ENCODE data around the gene RNF180. TPM values are rescaled to one million over a fixed set of nuclear protein-coding genes. Genes with fewer than 3 reads are reported as not detected.

The RNF180 gene
- total RNA-seq, 1 donor from 2014 or later = 5.3 TPM

DNA sequence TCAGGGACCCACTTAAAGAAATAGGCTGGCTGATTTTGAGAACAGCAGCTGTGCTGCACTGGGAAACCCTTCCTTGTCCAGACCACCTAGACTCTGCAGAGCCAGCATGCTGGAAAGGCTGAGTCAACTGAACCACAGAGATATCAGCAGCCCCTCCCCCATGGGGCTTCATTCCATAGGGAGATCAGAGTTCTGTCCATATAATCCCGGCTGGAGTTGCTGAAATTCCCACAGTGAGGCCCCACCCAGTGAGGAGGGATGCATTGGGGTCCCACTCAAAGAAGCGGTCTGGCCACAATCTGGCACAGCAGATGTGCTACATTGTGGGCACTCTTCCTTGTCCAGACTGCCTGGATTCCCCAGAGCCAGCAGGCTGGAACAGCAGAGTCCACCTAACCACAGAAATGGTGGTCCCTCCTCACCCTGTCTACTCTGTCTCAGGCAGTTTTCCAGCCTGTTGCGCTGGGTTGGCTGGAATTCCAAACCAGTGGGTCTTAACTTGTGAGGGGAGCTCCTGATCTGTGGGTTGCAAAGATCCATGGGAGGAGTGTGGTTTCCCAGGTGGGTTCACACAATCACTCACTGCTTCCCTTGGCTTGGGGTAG, 127.1 kb downstream of the RNF180 start:
- no peaks in the 10 kb centered on the region for H3K4me1 Mint-ChIP-seq (ENCODE audit: unreplicated experiment)
- H3K27ac Mint-ChIP-seq (ENCODE audit: unreplicated experiment) = no peak overlapping the region
- H3K4me3 Mint-ChIP-seq (ENCODE audit: unreplicated experiment) = no peak overlapping the region
- DNase-seq (ENCODE audit: extremely low spot score, unreplicated experiment) = no peak
- peaks cover 8% of the 10 kb centered on the region for H3K9me3 Mint-ChIP-seq (ENCODE audit: unreplicated experiment)
- TF ChIP-seq, protein P1, sequence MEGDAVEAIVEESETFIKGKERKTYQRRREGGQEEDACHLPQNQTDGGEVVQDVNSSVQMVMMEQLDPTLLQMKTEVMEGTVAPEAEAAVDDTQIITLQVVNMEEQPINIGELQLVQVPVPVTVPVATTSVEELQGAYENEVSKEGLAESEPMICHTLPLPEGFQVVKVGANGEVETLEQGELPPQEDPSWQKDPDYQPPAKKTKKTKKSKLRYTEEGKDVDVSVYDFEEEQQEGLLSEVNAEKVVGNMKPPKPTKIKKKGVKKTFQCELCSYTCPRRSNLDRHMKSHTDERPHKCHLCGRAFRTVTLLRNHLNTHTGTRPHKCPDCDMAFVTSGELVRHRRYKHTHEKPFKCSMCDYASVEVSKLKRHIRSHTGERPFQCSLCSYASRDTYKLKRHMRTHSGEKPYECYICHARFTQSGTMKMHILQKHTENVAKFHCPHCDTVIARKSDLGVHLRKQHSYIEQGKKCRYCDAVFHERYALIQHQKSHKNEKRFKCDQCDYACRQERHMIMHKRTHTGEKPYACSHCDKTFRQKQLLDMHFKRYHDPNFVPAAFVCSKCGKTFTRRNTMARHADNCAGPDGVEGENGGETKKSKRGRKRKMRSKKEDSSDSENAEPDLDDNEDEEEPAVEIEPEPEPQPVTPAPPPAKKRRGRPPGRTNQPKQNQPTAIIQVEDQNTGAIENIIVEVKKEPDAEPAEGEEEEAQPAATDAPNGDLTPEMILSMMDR (IDR thresholded peaks at IDR 0.05) = no peak
- H3K27me3 Mint-ChIP-seq (ENCODE audit: unreplicated experiment) = no peaks in the 10 kb centered on the region
- no peaks in the 10 kb centered on the region for H3K36me3 Mint-ChIP-seq (ENCODE audit: unreplicated experiment)

GRCh38 chr5:64295101-64295500, 129.5 kb downstream of the RNF180 start:
- H3K4me3 Mint-ChIP-seq (ENCODE audit: unreplicated experiment) = no peak overlapping the region
- H3K4me1 Mint-ChIP-seq (ENCODE audit: unreplicated experiment) = no peaks in the 10 kb centered on the region
- H3K27me3 Mint-ChIP-seq (ENCODE audit: unreplicated experiment) = no peaks in the 10 kb centered on the region
- no peak overlapping the region for H3K27ac Mint-ChIP-seq (ENCODE audit: unreplicated experiment)
- no peaks in the 10 kb centered on the region for H3K36me3 Mint-ChIP-seq (ENCODE audit: unreplicated experiment)
- no peak for DNase-seq (ENCODE audit: extremely low spot score, unreplicated experiment)
- peaks cover 6% of the 10 kb centered on the region for H3K9me3 Mint-ChIP-seq (ENCODE audit: unreplicated experiment)
- TF ChIP-seq, protein P1 (IDR thresholded peaks at IDR 0.05) = no peak

GRCh38 chr5:64298586-64298985, 132.9 kb downstream of the RNF180 start:
- TF ChIP-seq, protein P1 (IDR thresholded peaks at IDR 0.05) = no peak
- H3K9me3 Mint-ChIP-seq (ENCODE audit: unreplicated experiment) = no peaks in the 10 kb centered on the region
- no peak for DNase-seq (ENCODE audit: extremely low spot score, unreplicated experiment)
- H3K27me3 Mint-ChIP-seq (ENCODE audit: unreplicated experiment) = no peaks in the 10 kb centered on the region
- H3K36me3 Mint-ChIP-seq (ENCODE audit: unreplicated experiment) = no peaks in the 10 kb centered on the region
- H3K27ac Mint-ChIP-seq (ENCODE audit: unreplicated experiment) = no peak overlapping the region
- no peak overlapping the region for H3K4me3 Mint-ChIP-seq (ENCODE audit: unreplicated experiment)
- no peaks in the 10 kb centered on the region for H3K4me1 Mint-ChIP-seq (ENCODE audit: unreplicated experiment)

GRCh38 chr5:64299805-64300204, 134.2 kb downstream of the RNF180 start:
- no peaks in the 10 kb centered on the region for H3K36me3 Mint-ChIP-seq (ENCODE audit: unreplicated experiment)
- H3K27ac Mint-ChIP-seq (ENCODE audit: unreplicated experiment) = no peak overlapping the region
- no peak overlapping the region for H3K4me3 Mint-ChIP-seq (ENCODE audit: unreplicated experiment)
- no peaks in the 10 kb centered on the region for H3K9me3 Mint-ChIP-seq (ENCODE audit: unreplicated experiment)
- no peaks in the 10 kb centered on the region for H3K27me3 Mint-ChIP-seq (ENCODE audit: unreplicated experiment)
- no peaks in the 10 kb centered on the region for H3K4me1 Mint-ChIP-seq (ENCODE audit: unreplicated experiment)
- TF ChIP-seq, protein P1 (IDR thresholded peaks at IDR 0.05) = no peak
- DNase-seq (ENCODE audit: extremely low spot score, unreplicated experiment) = no peak

- Mint-ChIP-seq H3K9me3 (ENCODE audit: unreplicated experiment) (no peaks in the 10 kb centered on the region), H3K27me3 (ENCODE audit: unreplicated experiment) (no peaks in the 10 kb centered on the region), H3K4me3 (ENCODE audit: unreplicated experiment) (no peak overlapping the region), H3K36me3 (ENCODE audit: unreplicated experiment) (no peaks in the 10 kb centered on the region), H3K4me1 (ENCODE audit: unreplicated experiment) (no peaks in the 10 kb centered on the region), H3K27ac (ENCODE audit: unreplicated experiment) (no peak overlapping the region)
- DNase-seq (ENCODE audit: extremely low spot score, unreplicated experiment) = no peak
- TF ChIP-seq, protein P1 (IDR thresholded peaks at IDR 0.05) = no peak
These were observed 135.9 kb downstream of the RNF180 start for GRCh38 chr5:64301566-64301965.
